IMR-90 (cell line): ENCODE data around the gene ARSD. TPM values are rescaled to one million over a fixed set of nuclear protein-coding genes. Genes with fewer than 3 reads are reported as not detected.
A peak's percentile ranks its signal among the peaks of the same experiment; 100 is the strongest.

Source experiments
- ATAC-seq: fragments of 200-7000 bp; cut with Tn5 transposase; 2 replicates; pipeline ENCODE4 v1.9.1; 2020; ENCODE audit warnings: low read depth, mild to moderate bottlenecking, moderate library complexity
- BruUV-seq: library from RNA; stranded (reverse); fragments of 400-500 nt; replicated peaks from 2 replicates; lab custom pipeline; 2021; lab: Mats Ljungman, UMichigan
- CTCF ChIA-PET: fragments of 300-600 bp; formaldehyde crosslinking; extraction: SDS; loops from one replicate; lab custom pipeline; 2021; ENCODE audit warnings: antibody characterized with exemption; lab: Yijun Ruan, JAX
- POLR2A ChIA-PET: fragments of 300-600 bp; sonication (Branson Sonifier 250); formaldehyde crosslinking; loops from one replicate; lab custom pipeline; 2022; ENCODE audit warnings: antibody characterized with exemption; ENCODE audit not compliant: unreplicated experiment; lab: Charles Lee
- DNase-seq: peaks from one replicate; pipeline ENCODE4 v3.0.0; 2013
- H2AFZ ChIP-seq: replicated peaks from 2 replicates; pipeline ENCODE3; 2013; ENCODE audit warnings: low read length, mild to moderate bottlenecking; ENCODE audit not compliant: poor library complexity
- H2AK5ac ChIP-seq: 2 replicates; pipeline ENCODE4 v1.6.1; 2013; ENCODE audit warnings: low read depth, low read length, inconsistent platforms
- H2AK9ac ChIP-seq: replicated peaks from 2 replicates; pipeline ENCODE3; 2013; ENCODE audit warnings: mild to moderate bottlenecking, low read depth, low read length, moderate library complexity; ENCODE audit not compliant: poor library complexity
- H2BK120ac ChIP-seq: 2 replicates; pipeline ENCODE4 v1.6.1; 2013; ENCODE audit warnings: low read depth, low read length, inconsistent platforms
- H2BK15ac ChIP-seq: 3 replicates; pipeline ENCODE4 v1.6.1; 2013; ENCODE audit warnings: low read depth, low read length, inconsistent platforms
- H2BK20ac ChIP-seq: 2 replicates; pipeline ENCODE4 v1.6.1; 2013; ENCODE audit warnings: low read depth, mild to moderate bottlenecking, inconsistent platforms, low read length, moderate library complexity
- H2BK5ac ChIP-seq: 2 replicates; pipeline ENCODE4 v1.6.1; 2013; ENCODE audit warnings: mild to moderate bottlenecking, low read depth, low read length, inconsistent platforms; ENCODE audit not compliant: poor library complexity, severe bottlenecking
- H3K14ac ChIP-seq: replicated peaks from 2 replicates; pipeline ENCODE4 v1.6.1; 2013; ENCODE audit warnings: low read depth, low read length, inconsistent platforms
- H3K18ac ChIP-seq: 2 replicates; pipeline ENCODE4 v1.6.1; 2013; ENCODE audit warnings: low read depth, low read length, control low read depth
- H3K23ac ChIP-seq: 2 replicates; pipeline ENCODE4 v1.6.1; 2013; ENCODE audit warnings: low read depth, low read length, inconsistent platforms
- H3K27ac ChIP-seq: 2 replicates; pipeline ENCODE4 v1.5.1; 2013; ENCODE audit warnings: mild to moderate bottlenecking, control low read depth, low read length; ENCODE audit not compliant: insufficient read depth
- H3K27me3 ChIP-seq: 2 replicates; pipeline ENCODE4 v1.6.1; 2013; ENCODE audit warnings: low read length; ENCODE audit not compliant: control insufficient read depth, insufficient read depth
- H3K36me3 ChIP-seq: 2 replicates; pipeline ENCODE4 v1.6.1; 2013; ENCODE audit warnings: low read length, mixed read lengths; ENCODE audit not compliant: control insufficient read depth, insufficient read depth
- H3K4ac ChIP-seq: 2 replicates; pipeline ENCODE4 v1.6.1; 2013; ENCODE audit warnings: low read depth, low read length, inconsistent platforms
- H3K4me1 ChIP-seq: 2 replicates; pipeline ENCODE4 v1.6.1; 2013; ENCODE audit warnings: low read length, mixed read lengths; ENCODE audit not compliant: control insufficient read depth, insufficient read depth
- H3K4me2 ChIP-seq: 2 replicates; pipeline ENCODE4 v1.6.1; 2013; ENCODE audit warnings: low read depth, mild to moderate bottlenecking, control low read depth, low read length, moderate library complexity
- H3K4me3 ChIP-seq: 2 replicates; pipeline ENCODE4 v1.5.1; 2013; ENCODE audit warnings: low read depth, mild to moderate bottlenecking, control low read depth, low read length, moderate library complexity; ENCODE audit not compliant: insufficient read depth
- H3K56ac ChIP-seq: 2 replicates; pipeline ENCODE4 v1.6.1; 2013; ENCODE audit warnings: low read length, inconsistent platforms; ENCODE audit not compliant: insufficient read depth; ENCODE audit errors: extremely low read depth
- H3K79me1 ChIP-seq, 2 experiments: 2 replicates each; pipeline ENCODE4 v1.6.1; 2013; ENCODE audit warnings: low read length in 2 of 2, inconsistent platforms in 1 of 2, low read depth in 1 of 2
- H3K9ac ChIP-seq: 2 replicates; pipeline ENCODE4 v1.6.1; 2013; ENCODE audit warnings: low read depth, low read length, control low read depth
- H3K9me1 ChIP-seq: 2 replicates; pipeline ENCODE4 v1.6.1; 2013; ENCODE audit warnings: low read length, inconsistent platforms; ENCODE audit not compliant: insufficient read depth
- H3K9me3 ChIP-seq: 2 replicates; pipeline ENCODE4 v1.6.1; 2013; ENCODE audit warnings: low read length; ENCODE audit not compliant: control insufficient read depth, insufficient read depth
- H4K20me1 ChIP-seq: 2 replicates; pipeline ENCODE4 v1.6.1; 2013; ENCODE audit warnings: low read length, inconsistent platforms; ENCODE audit not compliant: insufficient read depth
- H4K5ac ChIP-seq: 2 replicates; pipeline ENCODE4 v1.6.1; 2013; ENCODE audit warnings: mild to moderate bottlenecking, low read depth, low read length, control low read depth
- H4K8ac ChIP-seq, 2 experiments: 2 replicates each; pipeline ENCODE4 v1.6.1; 2013; ENCODE audit warnings: low read depth in 2 of 2, low read length in 2 of 2, control low read depth in 1 of 2, inconsistent platforms in 1 of 2
- H4K91ac ChIP-seq: 2 replicates; pipeline ENCODE4 v1.6.1; 2013; ENCODE audit warnings: low read depth, low read length, inconsistent platforms; ENCODE audit not compliant: insufficient read depth
- BHLHE40 ChIP-seq: fragments of 150-350 bp; IDR thresholded peaks from 2 replicates; pipeline ENCODE4 v1.6.1; 2016; ENCODE audit warnings: mild to moderate bottlenecking, low read depth, low read length
- CEBPB ChIP-seq: IDR thresholded peaks from 2 replicates; pipeline ENCODE4 v1.6.1; 2012; ENCODE audit warnings: low read depth, low read length, improper control_type of control experiment
- CHD1 ChIP-seq: IDR thresholded peaks from 2 replicates; pipeline ENCODE4 v1.6.1; 2012; ENCODE audit warnings: low read depth, low read length, improper control_type of control experiment
- FOS ChIP-seq: fragments of 150-350 bp; IDR thresholded peaks from 2 replicates; pipeline ENCODE4 v1.6.1; 2016; ENCODE audit warnings: low read depth, low read length
- MAFK ChIP-seq: IDR thresholded peaks from 2 replicates; pipeline ENCODE4 v1.6.1; 2012; ENCODE audit warnings: low read depth, low read length, improper control_type of control experiment
- MAZ ChIP-seq: IDR thresholded peaks from 2 replicates; pipeline ENCODE4 v1.6.1; 2012; ENCODE audit warnings: low read depth, mild to moderate bottlenecking, low read length, improper control_type of control experiment, moderate library complexity, borderline replicate concordance
- MXI1 ChIP-seq: IDR thresholded peaks from 2 replicates; pipeline ENCODE4 v1.6.1; 2012; ENCODE audit warnings: low read depth, mild to moderate bottlenecking, low read length, moderate library complexity, borderline replicate concordance
- NFE2L2 ChIP-seq: fragments of 150-350 bp; IDR thresholded peaks from 2 replicates; pipeline ENCODE4 v1.6.1; 2016; ENCODE audit warnings: low read depth, mild to moderate bottlenecking, low read length
- POLR2A ChIP-seq: IDR thresholded peaks from 2 replicates; pipeline ENCODE4 v1.6.1; 2012; ENCODE audit warnings: mild to moderate bottlenecking, low read depth, low read length
- RAD21 ChIP-seq: IDR thresholded peaks from 2 replicates; pipeline ENCODE4 v1.6.1; 2012; ENCODE audit warnings: low read length, improper control_type of control experiment
- RCOR1 ChIP-seq: IDR thresholded peaks from 2 replicates; pipeline ENCODE4 v1.6.1; 2012; ENCODE audit warnings: mild to moderate bottlenecking, low read length, improper control_type of control experiment; ENCODE audit not compliant: insufficient replicate concordance
- RFX5 ChIP-seq: IDR thresholded peaks from 2 replicates; pipeline ENCODE4 v1.8.0; 2012; ENCODE audit warnings: low read depth, mild to moderate bottlenecking, low read length, moderate library complexity
- SMC3 ChIP-seq: fragments of 150-350 bp; IDR thresholded peaks from 2 replicates; pipeline ENCODE4 v1.6.1; 2016; ENCODE audit warnings: low read depth, mild to moderate bottlenecking, antibody characterized with exemption, low read length, moderate library complexity
- USF2 ChIP-seq: fragments of 150-350 bp; IDR thresholded peaks from 2 replicates; pipeline ENCODE4 v1.6.1; 2017; ENCODE audit warnings: mild to moderate bottlenecking, antibody characterized with exemption, low read length, low read depth
- WGBS, 2 experiments: methylation state at CpG; one replicate each; pipeline versions ENCODE4 v1.1.5 to v1.1.7; 2013; ENCODE audit warnings: missing lambda C conversion rate in 2 of 2; ENCODE audit not compliant: insufficient read length in 1 of 2; ENCODE audit errors: extremely low coverage in 2 of 2; 5-methylcytosine and 5-hydroxymethylcytosine counted together
- dilution Hi-C: fragments of 300-500 bp; cut with HindIII; formaldehyde crosslinking; loops from one replicate; pipeline ENCODE4 v1.14.3; 2018; ENCODE audit warnings: low sequenced_read_pairs; ENCODE audit not compliant: unreplicated experiment
- in situ Hi-C: fragments of 300-500 bp; cut with MboI; formaldehyde crosslinking; loops from 3 replicates; pipeline ENCODE4 v1.14.3; 2019; ENCODE audit warnings: low sequenced_read_pairs, inconsistent platforms, mixed read lengths
- intact Hi-C: fragments of 100-400 bp; cut with micrococcal nuclease; formaldehyde crosslinking; loops from 2 replicates; pipeline ENCODE4 v1.10.0; 2022
- polyA plus RNA-seq, 3 experiments: library from polyadenylated mRNA; depleted of rRNA; stranded (reverse); fragments of >200 nt; gene quantifications; 2 replicates each; pipeline ENCODE4 v1.2.3, GENCODE V29; 2012; ENCODE audit warnings: low replicate concordance in 1 of 3
- total RNA-seq: library from RNA; depleted of rRNA; stranded (reverse); fragments of >200 nt; gene quantifications from 2 replicates; pipeline ENCODE4 v1.2.3, GENCODE V29; 2012
- TF ChIP-seq, protein P1 (sequence below): fragments of 150-350 bp; IDR thresholded peaks from 2 replicates; pipeline ENCODE4 v1.6.1; 2016; ENCODE audit warnings: low read depth, mild to moderate bottlenecking, low read length, moderate library complexity, borderline replicate concordance
- TF ChIP-seq, protein P2 (sequence below): conservative IDR thresholded peaks from 2 replicates; pipeline ENCODE4 v1.5.1; 2012; ENCODE audit warnings: mild to moderate bottlenecking, low read depth, low read length, improper control_type of control experiment

The ARSD gene
- total and polyA plus RNA-seq, 2 of the 4 experiments (the other 2 are of a cell fraction), result 5.1 to 6.3 TPM

DNA sequence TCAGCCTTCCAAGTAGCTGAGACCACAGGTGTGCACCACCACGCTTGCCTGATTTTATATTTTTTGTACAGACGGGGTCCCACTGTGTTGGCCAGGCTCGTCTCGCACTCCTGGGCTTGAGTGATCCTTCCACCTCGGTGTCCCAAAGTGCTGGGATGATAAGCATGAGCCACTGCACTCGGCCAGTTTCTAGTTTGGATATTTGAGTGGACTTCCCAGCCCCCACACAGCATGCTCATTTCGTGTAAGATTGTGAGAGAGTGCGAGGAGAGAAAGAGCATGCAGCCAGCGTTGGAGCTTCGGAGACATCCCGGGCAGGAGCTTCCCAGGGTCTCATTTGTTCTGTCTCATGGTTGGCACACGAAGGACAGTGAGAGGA, 31.8 kb downstream of the ARSD start:
- POLR2A ChIA-PET, result interaction anchor here (0.7 kb wide), 1 partner anchor 14 kb away, joined by 3 read pairs; no protein-coding TSS in a partner anchor
- 42% methylated on average over 8 of the region's 12 CpGs; no CpG with 5 or more reads in 1 of the 2 experiments for WGBS, 2 experiments

More for the DNA sequence above, 31.8 kb downstream of the ARSD start:
- Histone ChIP-seq H3K27me3 (no peaks in the 10 kb centered on the region), H2AFZ (peak overlapping the region; percentile 58), H2AK9ac (no peak overlapping the region), H2BK120ac (no peak overlapping the region), H4K5ac (no peak overlapping the region), H3K36me3 (no peaks in the 10 kb centered on the region), H4K8ac (no peak overlapping the region), H3K56ac (no peak overlapping the region), H3K9me1 (no peaks in the 10 kb centered on the region), H2BK15ac (no peak overlapping the region), H2BK20ac (peak overlapping the region; percentile 30; the same call in 1 of the 2 replicates), H3K9me3 (peaks cover 2% of the 10 kb centered on the region; the same call in 1 of the 2 replicates), H3K9ac (no peak overlapping the region), H3K14ac (no peak overlapping the region), H3K4ac (0 out of 2 replicates have a peak overlapping the region, but pooled peaks have one; percentile 4), H2BK5ac (no peak overlapping the region), H3K18ac (no peak overlapping the region), H3K4me3 (no peak overlapping the region), H4K20me1 (no peaks in the 10 kb centered on the region), H3K79me1 (no peaks in the 10 kb centered on the region), H4K91ac (no peak overlapping the region), H3K4me1 (peaks cover 8% of the 10 kb centered on the region; the same call in 1 of the 2 replicates), H3K23ac (no peak overlapping the region), H3K4me2 (no peak overlapping the region), H2AK5ac (no peak overlapping the region), H3K27ac (no peak overlapping the region)
- CTCF ChIA-PET, result no interaction called here
- DNase-seq, result no peak
- intact Hi-C loops (no loop called here), in situ Hi-C loops (loop anchor here (25.0 kb wide), 1 partner anchor 740 kb away; no protein-coding TSS in a partner anchor), dilution Hi-C loops (no loop called here)
- ATAC-seq, result no peak
- no TSS peak for BruUV-seq
- TF ChIP-seq SMC3, result no peak
- no peak for TF ChIP-seq MAFK
- no peak for TF ChIP-seq POLR2A
- no peak for TF ChIP-seq CHD1
- no peak for TF ChIP-seq MAZ
- TF ChIP-seq BHLHE40, result no peak
- TF ChIP-seq CEBPB, result no peak
- no peak for TF ChIP-seq NFE2L2
- TF ChIP-seq FOS, result no peak
- TF ChIP-seq, protein P1, sequence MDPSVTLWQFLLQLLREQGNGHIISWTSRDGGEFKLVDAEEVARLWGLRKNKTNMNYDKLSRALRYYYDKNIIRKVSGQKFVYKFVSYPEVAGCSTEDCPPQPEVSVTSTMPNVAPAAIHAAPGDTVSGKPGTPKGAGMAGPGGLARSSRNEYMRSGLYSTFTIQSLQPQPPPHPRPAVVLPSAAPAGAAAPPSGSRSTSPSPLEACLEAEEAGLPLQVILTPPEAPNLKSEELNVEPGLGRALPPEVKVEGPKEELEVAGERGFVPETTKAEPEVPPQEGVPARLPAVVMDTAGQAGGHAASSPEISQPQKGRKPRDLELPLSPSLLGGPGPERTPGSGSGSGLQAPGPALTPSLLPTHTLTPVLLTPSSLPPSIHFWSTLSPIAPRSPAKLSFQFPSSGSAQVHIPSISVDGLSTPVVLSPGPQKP, result no peak
- TF ChIP-seq, protein P2, sequence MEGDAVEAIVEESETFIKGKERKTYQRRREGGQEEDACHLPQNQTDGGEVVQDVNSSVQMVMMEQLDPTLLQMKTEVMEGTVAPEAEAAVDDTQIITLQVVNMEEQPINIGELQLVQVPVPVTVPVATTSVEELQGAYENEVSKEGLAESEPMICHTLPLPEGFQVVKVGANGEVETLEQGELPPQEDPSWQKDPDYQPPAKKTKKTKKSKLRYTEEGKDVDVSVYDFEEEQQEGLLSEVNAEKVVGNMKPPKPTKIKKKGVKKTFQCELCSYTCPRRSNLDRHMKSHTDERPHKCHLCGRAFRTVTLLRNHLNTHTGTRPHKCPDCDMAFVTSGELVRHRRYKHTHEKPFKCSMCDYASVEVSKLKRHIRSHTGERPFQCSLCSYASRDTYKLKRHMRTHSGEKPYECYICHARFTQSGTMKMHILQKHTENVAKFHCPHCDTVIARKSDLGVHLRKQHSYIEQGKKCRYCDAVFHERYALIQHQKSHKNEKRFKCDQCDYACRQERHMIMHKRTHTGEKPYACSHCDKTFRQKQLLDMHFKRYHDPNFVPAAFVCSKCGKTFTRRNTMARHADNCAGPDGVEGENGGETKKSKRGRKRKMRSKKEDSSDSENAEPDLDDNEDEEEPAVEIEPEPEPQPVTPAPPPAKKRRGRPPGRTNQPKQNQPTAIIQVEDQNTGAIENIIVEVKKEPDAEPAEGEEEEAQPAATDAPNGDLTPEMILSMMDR, result no peak
- no peak for TF ChIP-seq RAD21
- TF ChIP-seq MXI1, result no peak
- no peak for TF ChIP-seq USF2
- no peak for TF ChIP-seq RFX5
- TF ChIP-seq RCOR1, result no peak
